ENCODE data around the gene NMRK1. TPM values are rescaled to one million over a fixed set of nuclear protein-coding genes. Genes with fewer than 3 reads are reported as not detected.

The NMRK1 gene
- total and polyA plus RNA-seq, 7 experiments from 2014 or later, result 23.4 to 103 (median 64.3) TPM

- H3K36me3 ChIP-seq (ENCODE audit: control insufficient read depth in 2 of 3, insufficient read depth in 3 of 3, low read length in 3 of 3), result peaks cover 0 to 20% (median 4%) of the 10 kb centered on the region in 3 experiments
- H3K27me3 Mint-ChIP-seq, result no peaks in the 10 kb centered on the region
Observed at GRCh38 chr9:75086541-75087288, 1.2 kb downstream of the NMRK1 start.

GRCh38 chr9:75085640-75086039 lies 2.3 kb downstream of the NMRK1 start:
- POLR2A ChIA-PET, result interaction anchor here (0.7 to 7.2 kb wide), 11 partner anchors 12 to 133 kb away, joined by 3 to 60 read pairs (median 7); partner anchors contain the start of genes C9orf40 and CARNMT1
- intact Hi-C loops (cut with micrococcal nuclease), result loop anchor here (2.0 to 10.0 kb wide), 6 partner anchors 102 to 1931 kb away; partner anchors contain the start of genes GCNT1 (in 2 of the 2), ANXA1 (in 1 of the 2) and PCSK5 (in 1 of the 2)
- CTCF ChIA-PET, result interaction anchor here (1.2 kb wide), 1 partner anchor 100 kb away, joined by 3 read pairs; no protein-coding TSS in a partner anchor
- H3K27me3 Mint-ChIP-seq, result no peaks in the 10 kb centered on the region
- Histone ChIP-seq H3K4me1 (ENCODE audit: control insufficient read depth in 2 of 2, insufficient read depth in 2 of 2, low read length in 2 of 2) (peaks cover 21 to 28% of the 10 kb centered on the region in 2 donors), H3K4me3 (ENCODE audit: low read length) (no peak overlapping the region), H3K36me3 (ENCODE audit: control insufficient read depth in 2 of 3, insufficient read depth in 3 of 3, low read length in 3 of 3) (peaks cover 0 to 31% (median 4%) of the 10 kb centered on the region in 3 experiments), H3K27me3 (ENCODE audit: control insufficient read depth in 2 of 2, insufficient read depth in 2 of 2, low read length in 2 of 2) (no peaks in the 10 kb centered on the region), H3K27ac (ENCODE audit: low read depth, low read length) (peak overlapping the region; percentile 92), H3K9me3 (ENCODE audit: control insufficient read depth in 2 of 3, low read length in 3 of 3) (no peaks in the 10 kb centered on the region)
- H3K36me3 Mint-ChIP-seq, result peaks cover 4 to 23% (median 17%) of the 10 kb centered on the region in 5 donors
- DNase-seq, result no peak
- peak overlapping the region; percentile 73 to 99 (median 96) for H3K4me3 Mint-ChIP-seq
- H3K4me1 Mint-ChIP-seq, result peaks cover 40 to 72% (median 58%) of the 10 kb centered on the region in 7 donors
- ATAC-seq, result no peak
- peak overlapping the region; percentile 22 to 97 (median 92) for H3K27ac Mint-ChIP-seq
- no peaks in the 10 kb centered on the region for H3K9me3 Mint-ChIP-seq

More at GRCh38 chr9:75086541-75087288, 1.2 kb downstream of the NMRK1 start:
- ChIA-PET POLR2A (interaction anchor here (0.6 to 7.2 kb wide), 19 partner anchors 9 to 134 kb away, joined by 3 to 60 read pairs (median 5); partner anchors contain the start of genes C9orf40 and CARNMT1), CTCF (interaction anchor here (0.7 to 1.6 kb wide), 4 partner anchors 11 to 132 kb away, joined by 4 to 7 read pairs (median 4); partner anchors contain the start of gene CARNMT1)
- Mint-ChIP-seq H3K9me3 (no peaks in the 10 kb centered on the region), H3K36me3 (peaks cover 4 to 17% (median 9%) of the 10 kb centered on the region in 5 donors), H3K27ac (peak overlapping the region; percentile 88 to 97 (median 94)), H3K4me3 (peak overlapping the region; percentile 86 to 99 (median 96)), H3K4me1 (peaks cover 48 to 81% (median 69%) of the 10 kb centered on the region in 7 donors)
- Histone ChIP-seq H3K4me1 (ENCODE audit: control insufficient read depth in 2 of 2, insufficient read depth in 2 of 2, low read length in 2 of 2) (peaks cover 29 to 36% of the 10 kb centered on the region in 2 donors), H3K27ac (ENCODE audit: low read depth, low read length) (peak overlapping the region; percentile 92), H3K4me3 (ENCODE audit: low read length) (peak overlapping the region; percentile 76), H3K27me3 (ENCODE audit: control insufficient read depth in 2 of 2, insufficient read depth in 2 of 2, low read length in 2 of 2) (no peaks in the 10 kb centered on the region), H3K9me3 (ENCODE audit: control insufficient read depth in 2 of 3, low read length in 3 of 3) (no peaks in the 10 kb centered on the region)
- ATAC-seq (no peak), DNase-seq (peak in 2 of 9 donors; percentile 10 to 26)
- intact Hi-C loops (cut with micrococcal nuclease), result loop anchor here (1.0 to 10.0 kb wide), 7 partner anchors 9 to 1932 kb away; partner anchors contain the start of genes GCNT1 (in 2 of the 2), ANXA1 (in 1 of the 2) and PCSK5 (in 1 of the 2)

- Histone ChIP-seq H3K4me3 (ENCODE audit: low read length) (no peak overlapping the region), H3K27me3 (ENCODE audit: control insufficient read depth in 2 of 2, insufficient read depth in 2 of 2, low read length in 2 of 2) (no peaks in the 10 kb centered on the region), H3K9me3 (ENCODE audit: control insufficient read depth in 2 of 3, low read length in 3 of 3) (no peaks in the 10 kb centered on the region), H3K27ac (ENCODE audit: low read depth, low read length) (no peak overlapping the region), H3K4me1 (ENCODE audit: control insufficient read depth in 2 of 2, insufficient read depth in 2 of 2, low read length in 2 of 2) (peaks cover 9 to 16% of the 10 kb centered on the region in 2 donors), H3K36me3 (ENCODE audit: control insufficient read depth in 2 of 3, insufficient read depth in 3 of 3, low read length in 3 of 3) (peaks cover 0 to 44% (median 4%) of the 10 kb centered on the region in 3 experiments)
- Mint-ChIP-seq H3K36me3 (peaks cover 8 to 31% (median 22%) of the 10 kb centered on the region in 5 donors), H3K27ac (peak overlapping the region in 7 of 9 donors; percentile 52 to 94 (median 75)), H3K4me1 (peaks cover 27 to 61% (median 47%) of the 10 kb centered on the region in 7 donors), H3K27me3 (no peaks in the 10 kb centered on the region), H3K4me3 (peak overlapping the region in 2 of 10 donors; percentile 1 to 5), H3K9me3 (no peaks in the 10 kb centered on the region)
- intact Hi-C loops (cut with micrococcal nuclease), result loop anchor here in 1 of 2 donors (10.0 kb wide), 1 partner anchor 1929 kb away; the partner anchor contains the start of gene ANXA1
- POLR2A ChIA-PET, result interaction anchor here (0.7 to 7.2 kb wide), 3 partner anchors 20 to 63 kb away, joined by 5 to 60 read pairs (median 7); no protein-coding TSS in a partner anchor
- DNase-seq, result no peak
- ATAC-seq, result no peak
- CTCF ChIA-PET, result interaction anchor here (1.4 kb wide), 1 partner anchor 308 kb away, joined by 4 read pairs; no protein-coding TSS in a partner anchor
Observed at GRCh38 chr9:75084081-75084672, 3.8 kb downstream of the NMRK1 start.

- intact Hi-C loops (cut with micrococcal nuclease), result loop anchor here in 1 of 2 donors (10.0 kb wide), 1 partner anchor 1929 kb away; the partner anchor contains the start of gene ANXA1
- Histone ChIP-seq H3K4me1 (ENCODE audit: control insufficient read depth in 2 of 2, insufficient read depth in 2 of 2, low read length in 2 of 2) (peaks cover 9 to 16% of the 10 kb centered on the region in 2 donors), H3K4me3 (ENCODE audit: low read length) (no peak overlapping the region), H3K27me3 (ENCODE audit: control insufficient read depth in 2 of 2, insufficient read depth in 2 of 2, low read length in 2 of 2) (no peaks in the 10 kb centered on the region), H3K36me3 (ENCODE audit: control insufficient read depth in 2 of 3, insufficient read depth in 3 of 3, low read length in 3 of 3) (peaks cover 0 to 44% (median 5%) of the 10 kb centered on the region in 3 experiments), H3K9me3 (ENCODE audit: control insufficient read depth in 2 of 3, low read length in 3 of 3) (no peaks in the 10 kb centered on the region), H3K27ac (ENCODE audit: low read depth, low read length) (peak overlapping the region; percentile 3)
- ATAC-seq (peak; percentile 14), DNase-seq (peak in 1 of 9 donors; percentile 16)
- Mint-ChIP-seq H3K27ac (peak overlapping the region in 8 of 9 donors; percentile 10 to 94 (median 58)), H3K4me1 (peaks cover 25 to 58% (median 43%) of the 10 kb centered on the region in 7 donors), H3K9me3 (no peaks in the 10 kb centered on the region), H3K4me3 (peak overlapping the region in 1 of 10 donors; percentile 1), H3K27me3 (no peaks in the 10 kb centered on the region), H3K36me3 (peaks cover 8 to 32% (median 23%) of the 10 kb centered on the region in 5 donors)
- POLR2A ChIA-PET, result interaction anchor here (0.7 kb wide), 1 partner anchor 21 kb away, joined by 5 read pairs; no protein-coding TSS in a partner anchor
- CTCF ChIA-PET, result interaction anchor here (1.0 to 1.9 kb wide), 5 partner anchors 57 to 313 kb away, joined by 3 to 7 read pairs (median 4); no protein-coding TSS in a partner anchor
Observed at GRCh38 chr9:75083188-75083970, 4.6 kb downstream of the NMRK1 start.

GRCh38 chr9:75081632-75082031 lies 6.3 kb downstream of the NMRK1 start:
- intact Hi-C loops (cut with micrococcal nuclease), result loop anchor here in 1 of 2 donors (10.0 kb wide), 1 partner anchor 1927 kb away; the partner anchor contains the start of gene ANXA1
- ATAC-seq, result no peak
- ChIA-PET CTCF (interaction anchor here (1.5 kb wide), 1 partner anchor 131 kb away, joined by 3 read pairs; no protein-coding TSS in a partner anchor), POLR2A (no interaction called here)
- peak overlapping the region in 5 of 9 donors; percentile 26 to 72 (median 52) for H3K27ac Mint-ChIP-seq
- Histone ChIP-seq H3K27ac (ENCODE audit: low read depth, low read length) (no peak overlapping the region), H3K4me3 (ENCODE audit: low read length) (no peak overlapping the region), H3K9me3 (ENCODE audit: control insufficient read depth in 2 of 3, low read length in 3 of 3) (no peaks in the 10 kb centered on the region), H3K4me1 (ENCODE audit: control insufficient read depth in 2 of 2, insufficient read depth in 2 of 2, low read length in 2 of 2) (peaks cover 6 to 16% of the 10 kb centered on the region in 2 donors), H3K27me3 (ENCODE audit: control insufficient read depth in 2 of 2, insufficient read depth in 2 of 2, low read length in 2 of 2) (no peaks in the 10 kb centered on the region), H3K36me3 (ENCODE audit: control insufficient read depth in 2 of 3, insufficient read depth in 3 of 3, low read length in 3 of 3) (peaks cover 0 to 38% (median 8%) of the 10 kb centered on the region in 3 experiments)
- H3K27me3 Mint-ChIP-seq, result no peaks in the 10 kb centered on the region
- no peaks in the 10 kb centered on the region for H3K9me3 Mint-ChIP-seq
- no peak overlapping the region for H3K4me3 Mint-ChIP-seq
- peaks cover 22 to 55% (median 42%) of the 10 kb centered on the region in 7 donors for H3K4me1 Mint-ChIP-seq
- no peak for DNase-seq
- H3K36me3 Mint-ChIP-seq, result peaks cover 8 to 32% (median 23%) of the 10 kb centered on the region in 5 donors
